ENCODE results near the gene TRIM68.

The TRIM68 gene

GRCh38 chr11:4606231-4607015, 1.6 kb downstream of the TRIM68 start:
- no peak for DNase-seq (ENCODE audit: low read depth)

- no peak for DNase-seq (ENCODE audit: low read depth)
Measured at GRCh38 chr11:4605057-4605456, 3.0 kb downstream of the TRIM68 start.

- no peak for DNase-seq (ENCODE audit: low read depth)
Measured at GRCh38 chr11:4593739-4594138, 14.3 kb downstream of the TRIM68 start, which contains the start of gene OR52I1. OR52I1 (plus strand) TSS chr11:4594039; CDS start chr11:4594039, 0 bp downstream.

GRCh38 chr11:4589017-4589416, 19.0 kb downstream of the TRIM68 start:
- no peak for DNase-seq (ENCODE audit: low read depth)

GRCh38 chr11:4581443-4581842, 26.6 kb downstream of the TRIM68 start, which contains the start of gene OR52I2:
OR52I2 (plus strand) TSS chr11:4581743.
- DNase-seq (ENCODE audit: low read depth) = no peak

- DNase-seq (ENCODE audit: low read depth) = no peak
Measured at GRCh38 chr11:4580124-4580523, 27.9 kb downstream of the TRIM68 start.

GRCh38 chr11:4578624-4579023, 29.4 kb downstream of the TRIM68 start:
- DNase-seq (ENCODE audit: low read depth) = no peak

GRCh38 chr11:4577761-4578160, 30.3 kb downstream of the TRIM68 start:
- no peak for DNase-seq (ENCODE audit: low read depth)

GRCh38 chr11:4576880-4577279, 31.2 kb downstream of the TRIM68 start:
- DNase-seq (ENCODE audit: low read depth) = no peak

- DNase-seq (ENCODE audit: low read depth) = no peak
Measured at GRCh38 chr11:4569075-4569474, 39.0 kb downstream of the TRIM68 start.

- DNase-seq (ENCODE audit: low read depth) = no peak
Measured at GRCh38 chr11:4565371-4565770, 42.7 kb downstream of the TRIM68 start.

GRCh38 chr11:4560467-4560866, 47.6 kb downstream of the TRIM68 start:
- DNase-seq (ENCODE audit: low read depth) = no peak

- DNase-seq (ENCODE audit: low read depth) = no peak
Measured at GRCh38 chr11:4559527-4560440, 48.2 kb downstream of the TRIM68 start.

GRCh38 chr11:4551346-4551979, 56.6 kb downstream of the TRIM68 start:
- DNase-seq (ENCODE audit: low read depth) = no peak

Data from non-pigmented ciliary epithelial cell (primary cell).